ENCODE results near the gene GNAI3.

DNA sequence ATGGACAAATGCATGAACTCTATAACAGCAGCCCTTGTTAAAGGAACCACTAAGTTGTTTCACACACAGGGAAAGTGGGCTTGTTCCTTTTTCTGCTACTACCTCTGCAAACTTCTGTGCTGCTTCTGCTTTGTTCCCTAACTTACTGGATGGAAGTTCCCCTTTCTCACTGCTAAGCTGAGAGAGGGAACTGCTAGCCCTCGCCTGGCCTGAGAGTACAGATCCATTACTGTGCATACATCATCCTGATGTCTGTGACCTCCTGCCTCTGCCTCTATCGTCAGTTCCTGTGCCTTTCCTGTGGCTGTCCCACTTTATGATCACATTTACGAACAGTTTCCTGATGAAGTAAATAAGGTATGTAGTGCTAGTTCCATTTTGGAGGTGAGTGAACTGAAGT is 67.5 kb downstream of the GNAI3 start:
- no peak for TF ChIP-seq PRDM10 (tag by site-specific recombination; IDR thresholded peaks at IDR 0.05)
- TF ChIP-seq KLF16 (tag by site-specific recombination; IDR thresholded peaks at IDR 0.05): no peak
- TF ChIP-seq ZNF324 (tag by site-specific recombination; IDR thresholded peaks at IDR 0.05): no peak
- TF ChIP-seq ZNF530 (tag by site-specific recombination; IDR thresholded peaks at IDR 0.05; ENCODE audit: low read depth): no peak
- no peak for TF ChIP-seq CTCF (tag by site-specific recombination; IDR thresholded peaks at IDR 0.05)
- TF ChIP-seq, protein P1, sequence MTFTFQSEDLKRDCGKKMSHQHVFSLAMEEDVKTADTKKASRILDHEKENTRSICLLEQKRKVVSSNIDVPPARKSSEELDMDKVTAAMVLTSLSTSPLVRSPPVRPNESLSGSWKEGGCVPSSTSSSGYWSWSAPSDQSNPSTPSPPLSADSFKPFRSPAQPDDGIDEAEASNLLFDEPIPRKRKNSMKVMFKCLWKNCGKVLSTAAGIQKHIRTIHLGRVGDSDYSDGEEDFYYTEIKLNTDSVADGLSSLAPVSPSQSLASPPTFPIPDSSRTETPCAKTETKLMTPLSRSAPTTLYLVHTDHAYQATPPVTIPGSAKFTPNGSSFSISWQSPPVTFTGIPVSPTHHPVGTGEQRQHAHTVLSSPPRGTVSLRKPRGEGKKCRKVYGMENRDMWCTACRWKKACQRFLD (tag by site-specific recombination; IDR thresholded peaks at IDR 0.05): no peak
- TF ChIP-seq ZSCAN23 (tag by site-specific recombination; IDR thresholded peaks at IDR 0.05): no peak
- TF ChIP-seq ZNF133 (tag by site-specific recombination; IDR thresholded peaks at IDR 0.05): no peak
- TF ChIP-seq ZNF843 (tag by site-specific recombination; IDR thresholded peaks at IDR 0.05): no peak
- TF ChIP-seq KLF7 (tag by site-specific recombination; IDR thresholded peaks at IDR 0.05; ENCODE audit: borderline replicate concordance): no peak
- TF ChIP-seq YY1 (tag by site-specific recombination; IDR thresholded peaks at IDR 0.05): no peak
- no peak for TF ChIP-seq SP2 (tag by site-specific recombination; IDR thresholded peaks at IDR 0.05)
- TF ChIP-seq REST (tag by site-specific recombination; IDR thresholded peaks at IDR 0.05): no peak
